GM18498 (cell line): Measurements from ENCODE around the gene ATG9B.

Experiments
- ATAC-seq: cut with Tn5 transposase; IDR thresholded peaks from one replicate; pipeline ENCODE4 v1.9.1; 2021; ENCODE audit warnings: mild to moderate bottlenecking, moderate library complexity; ENCODE audit not compliant: unreplicated experiment

Gene ATG9B

DNA sequence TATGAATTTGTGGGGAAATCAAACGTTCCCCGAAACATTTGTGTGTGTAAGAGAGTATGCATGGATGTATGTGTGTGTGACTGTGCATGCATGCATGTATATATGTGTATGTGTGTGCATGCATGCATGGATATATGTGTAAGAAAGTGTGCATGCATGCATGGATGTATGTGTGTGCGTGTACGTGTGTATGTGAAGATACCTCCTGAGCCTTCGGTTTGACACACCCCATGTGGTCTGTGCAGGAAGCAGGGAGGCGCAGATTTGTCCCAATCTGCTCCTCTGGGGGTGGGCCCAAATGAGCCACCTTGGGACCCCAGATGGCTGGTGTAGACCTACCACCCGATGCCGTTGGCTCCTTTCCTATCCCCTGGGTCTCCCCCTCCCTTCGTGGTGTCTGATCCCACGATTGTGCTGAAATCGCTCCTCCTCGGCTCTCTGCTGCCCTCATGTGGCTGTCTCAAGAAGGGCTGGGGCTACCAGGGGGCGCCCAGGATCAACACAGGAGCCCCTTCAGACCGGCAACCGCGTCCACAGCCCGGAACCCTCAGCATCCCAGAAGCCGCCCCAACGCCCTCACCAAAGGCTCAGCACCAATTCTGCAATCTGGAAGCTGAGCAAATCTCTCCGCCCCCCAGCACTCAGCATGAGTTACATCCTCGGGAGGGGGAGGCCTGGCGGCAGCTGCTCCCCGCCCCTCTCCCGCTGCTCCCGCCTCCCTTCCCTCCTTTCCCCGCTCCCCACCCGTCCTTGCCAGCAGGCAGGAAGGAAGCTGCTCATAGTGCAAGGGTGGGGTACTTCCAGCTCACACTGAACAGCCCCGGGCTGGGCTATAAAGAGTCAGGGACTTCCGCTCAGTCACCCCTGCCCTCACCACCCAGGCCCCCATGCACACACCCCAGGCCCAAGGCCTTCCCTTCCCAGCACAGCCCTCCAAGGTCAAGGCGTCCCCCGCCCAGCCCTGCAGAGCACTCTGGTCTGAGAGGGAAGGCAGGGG lies 35.8 kb downstream of the ATG9B start:
- ATAC-seq = no peak

DNA sequence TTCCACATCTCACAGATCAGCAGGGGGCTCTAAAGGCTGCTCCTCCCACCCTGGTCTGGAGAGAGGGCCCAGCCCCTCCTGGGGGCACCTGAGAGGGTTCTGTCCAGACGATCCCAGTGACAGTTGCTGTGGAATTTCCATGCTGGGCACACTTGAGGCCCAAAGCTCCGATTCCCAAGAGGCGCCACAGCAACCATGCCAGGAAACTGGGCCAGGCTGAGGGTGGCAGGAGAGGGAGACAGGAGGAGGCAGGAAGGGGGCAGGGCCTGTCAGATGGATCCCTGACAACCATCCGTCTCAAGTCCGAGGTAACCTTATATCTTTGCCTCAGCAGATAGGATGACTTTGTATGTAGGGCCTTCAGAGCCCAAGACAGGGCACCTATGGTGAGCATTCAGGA lies 37.7 kb downstream of the ATG9B start:
- ATAC-seq = no peak

DNA sequence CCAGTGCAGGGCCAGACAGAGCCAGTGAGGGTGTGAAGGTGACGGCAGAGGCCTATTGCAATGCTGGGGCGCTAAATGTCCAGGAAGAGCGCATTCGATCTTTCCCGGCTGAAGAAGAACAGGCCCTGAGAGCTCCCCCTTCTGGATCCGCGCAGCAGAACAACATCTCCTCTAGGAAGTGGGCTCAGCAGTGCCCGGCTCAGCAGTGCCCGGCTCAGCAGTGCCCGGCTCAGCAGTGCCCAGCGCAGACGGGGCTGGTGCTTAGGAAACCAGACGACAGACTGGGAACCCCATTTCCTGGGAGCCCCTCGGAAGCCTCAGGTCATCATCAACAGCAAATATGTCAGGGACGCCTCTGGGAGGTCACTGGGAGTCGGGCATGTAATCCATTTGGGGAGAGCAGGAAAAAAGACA lies 38.2 kb downstream of the ATG9B start:
- no peak for ATAC-seq

DNA sequence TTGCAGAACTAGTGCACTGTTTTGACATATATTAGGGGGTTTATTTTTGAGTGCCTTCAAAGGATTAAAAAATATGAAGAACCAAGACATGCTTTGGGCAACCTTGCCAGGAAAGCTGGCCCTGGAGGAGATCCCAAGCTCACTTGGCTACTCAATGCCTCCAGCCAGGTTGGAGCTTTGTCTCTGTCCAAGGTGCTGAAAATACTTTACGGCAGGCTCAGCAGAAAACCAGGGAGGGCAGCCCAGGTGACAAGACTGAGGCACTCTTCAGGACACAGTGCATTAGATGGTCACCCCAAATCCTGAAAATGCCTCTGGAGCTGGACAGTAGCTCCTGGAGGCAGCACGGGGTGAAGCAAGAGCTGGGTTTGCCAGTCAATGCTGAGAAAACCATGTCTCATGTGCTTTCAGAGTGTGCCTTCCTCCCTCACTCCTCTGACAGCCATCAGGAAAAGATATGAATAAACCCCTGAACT lies 40.4 kb downstream of the ATG9B start:
- no peak for ATAC-seq

DNA sequence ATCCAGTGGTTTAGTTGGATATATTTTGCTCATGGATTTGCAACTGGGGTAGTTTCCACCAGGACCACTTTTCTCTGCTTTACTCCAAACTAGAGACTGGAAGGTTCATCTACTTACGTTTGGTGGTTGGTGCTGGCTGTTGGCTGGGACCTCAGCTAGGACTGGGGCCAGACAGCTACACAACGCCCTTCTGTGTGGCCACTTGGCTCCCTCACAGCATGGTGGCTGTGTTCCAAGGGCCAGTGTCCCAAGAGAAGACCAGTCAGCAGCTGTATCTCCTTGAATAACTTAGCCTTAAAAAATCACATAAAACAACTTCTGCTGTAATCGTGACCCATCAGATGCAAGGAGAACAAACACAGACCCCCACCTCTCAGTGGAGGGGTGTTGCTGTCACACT lies 41.9 kb downstream of the ATG9B start:
- ATAC-seq = no peak

DNA sequence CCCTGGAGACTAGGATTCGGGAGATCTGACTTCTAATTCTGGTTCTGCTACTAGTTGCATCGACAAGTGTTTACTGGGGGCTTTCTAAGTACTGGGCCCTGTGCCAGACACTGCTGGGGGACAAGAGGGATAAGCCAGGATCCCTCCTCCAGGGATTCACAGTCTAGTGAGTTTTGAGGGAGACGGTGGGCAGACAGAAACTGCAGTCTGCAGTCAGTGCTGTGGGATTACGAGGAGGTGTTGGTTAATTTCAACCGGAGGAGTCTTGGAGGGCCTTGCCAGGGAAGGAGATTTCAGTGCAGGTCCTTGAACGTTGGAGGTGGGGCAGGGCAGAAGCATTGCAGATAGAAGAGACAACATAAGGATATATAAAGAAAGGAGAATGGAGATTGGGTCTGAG lies 42.6 kb downstream of the ATG9B start:
- no peak for ATAC-seq

DNA sequence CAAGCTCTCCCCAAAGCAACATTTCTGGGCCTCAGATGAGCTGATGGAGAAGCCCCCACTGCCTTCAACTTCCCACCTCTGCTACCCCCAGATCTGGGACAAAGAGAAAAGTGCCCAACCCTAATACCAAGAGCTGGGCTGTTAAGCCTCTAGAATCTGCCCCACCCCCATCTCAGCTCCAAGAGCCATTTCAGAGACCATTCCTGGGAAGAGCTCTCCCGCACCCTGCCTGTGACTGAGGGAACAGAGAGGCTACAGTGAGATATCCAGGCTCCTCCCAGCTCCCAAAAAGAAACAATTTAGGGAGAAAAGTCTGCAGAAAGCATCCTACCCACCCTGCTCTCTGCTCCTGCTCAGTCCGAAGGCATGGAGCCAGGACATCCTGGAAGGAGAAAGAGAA lies 43.6 kb downstream of the ATG9B start:
- no peak for ATAC-seq

DNA sequence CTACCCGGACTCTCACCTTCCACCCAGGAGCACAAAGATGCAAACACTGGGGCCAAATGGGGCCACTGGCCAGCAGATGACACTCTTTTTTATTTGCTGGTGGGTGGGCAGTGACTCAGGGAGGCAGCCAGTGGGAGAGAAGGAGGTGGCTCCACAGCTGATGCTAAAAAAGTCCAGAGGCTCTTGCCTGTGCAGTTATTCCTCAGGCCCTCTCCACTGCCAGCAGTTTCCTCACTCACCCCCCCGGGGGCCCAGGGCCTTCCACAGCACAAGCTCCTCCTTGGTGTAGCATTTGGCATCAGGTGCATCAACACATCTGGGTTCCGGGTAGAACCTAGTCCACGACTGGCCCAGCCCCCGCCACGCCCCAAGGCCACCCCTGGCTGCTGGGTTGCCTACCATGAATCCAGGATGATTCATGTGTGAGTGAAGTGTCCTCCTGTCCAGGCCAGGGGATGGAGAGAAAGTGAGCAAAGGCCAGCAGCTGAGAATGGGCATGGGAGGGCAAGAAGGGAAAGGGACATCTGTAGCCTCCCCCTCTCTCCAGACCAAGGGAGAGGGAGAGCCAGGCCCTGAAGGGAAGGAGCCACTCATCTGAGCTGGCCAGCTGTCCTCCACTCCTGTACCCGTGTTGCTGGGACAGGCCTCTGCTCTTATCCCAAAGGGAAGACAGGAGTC lies 44.4 kb downstream of the ATG9B start:
- ATAC-seq = no peak

DNA sequence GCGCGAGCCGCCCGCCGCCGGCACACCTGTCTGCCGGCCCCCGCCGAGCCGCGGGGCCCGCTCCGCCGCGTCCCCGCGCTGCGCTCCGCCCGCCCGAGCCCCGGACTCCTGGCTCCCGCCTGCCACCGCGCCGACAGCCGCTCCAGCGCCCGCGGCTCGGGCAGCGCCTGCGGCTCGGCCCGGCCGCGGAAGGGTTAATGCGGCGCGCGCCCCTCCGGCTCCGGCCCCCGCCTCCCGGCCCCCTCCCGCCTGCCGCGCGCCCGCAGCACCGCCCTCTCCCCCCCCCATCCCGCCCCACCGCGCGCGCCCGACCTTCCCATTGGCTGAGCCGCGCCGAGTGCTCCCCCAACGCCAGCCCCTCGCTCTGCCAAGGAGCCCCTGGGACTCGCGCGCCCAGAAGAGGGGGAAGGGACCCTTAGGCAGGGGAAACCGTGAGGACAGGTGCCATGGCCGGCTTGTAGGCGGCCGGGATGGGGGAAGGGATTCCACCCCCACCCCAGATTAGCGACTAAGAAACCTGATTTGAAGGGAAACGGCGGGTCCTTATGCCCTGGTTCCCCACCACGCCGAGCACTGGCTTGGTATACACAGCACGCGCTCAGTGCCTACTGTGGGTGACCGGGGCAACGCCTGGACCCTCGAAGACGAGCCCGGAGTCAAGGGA lies 46.0 kb downstream of the ATG9B start, which contains the start of gene KCNH2:
KCNH2 (minus strand) TSS at position 196 of the 664 bp plus-strand sequence. CDS start 408 bp downstream, outside the sequence.
- ATAC-seq = no peak

DNA sequence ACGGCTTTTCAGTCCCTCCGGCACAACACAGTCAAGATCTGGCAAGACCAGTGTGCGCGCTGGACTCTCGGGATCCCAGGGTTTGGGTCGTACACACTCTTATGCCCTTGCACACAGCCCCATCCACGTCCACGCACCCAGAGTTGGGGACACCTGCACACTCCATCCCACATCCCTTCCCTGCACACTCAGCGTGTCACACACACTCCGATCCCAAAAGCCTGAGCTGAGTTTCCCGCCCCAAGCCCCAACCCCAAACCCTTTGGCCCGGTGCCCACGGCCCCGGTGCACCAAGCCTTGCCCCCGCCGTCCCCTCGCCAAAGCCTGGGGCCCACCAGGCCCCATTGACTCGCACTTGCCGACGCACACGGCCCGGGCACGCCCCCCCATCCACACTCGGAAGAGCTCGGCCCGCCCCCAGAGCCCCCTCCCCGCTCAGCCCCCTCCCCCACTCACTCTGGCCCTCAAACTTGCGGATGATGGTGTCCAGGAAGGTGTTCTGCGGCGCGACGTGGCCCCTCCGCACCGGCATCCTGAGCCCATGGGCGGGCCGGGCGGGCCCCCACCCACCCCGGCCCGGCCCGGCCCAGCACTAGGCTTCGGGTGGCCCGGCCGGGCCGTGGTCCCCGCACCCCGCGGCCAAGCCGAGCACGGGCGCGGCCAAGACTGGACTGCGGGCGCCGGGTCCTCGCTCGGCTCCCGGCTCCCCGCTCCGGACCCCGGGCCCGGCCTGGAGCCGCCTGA lies 46.7 kb downstream of the ATG9B start:
- no peak for ATAC-seq

DNA sequence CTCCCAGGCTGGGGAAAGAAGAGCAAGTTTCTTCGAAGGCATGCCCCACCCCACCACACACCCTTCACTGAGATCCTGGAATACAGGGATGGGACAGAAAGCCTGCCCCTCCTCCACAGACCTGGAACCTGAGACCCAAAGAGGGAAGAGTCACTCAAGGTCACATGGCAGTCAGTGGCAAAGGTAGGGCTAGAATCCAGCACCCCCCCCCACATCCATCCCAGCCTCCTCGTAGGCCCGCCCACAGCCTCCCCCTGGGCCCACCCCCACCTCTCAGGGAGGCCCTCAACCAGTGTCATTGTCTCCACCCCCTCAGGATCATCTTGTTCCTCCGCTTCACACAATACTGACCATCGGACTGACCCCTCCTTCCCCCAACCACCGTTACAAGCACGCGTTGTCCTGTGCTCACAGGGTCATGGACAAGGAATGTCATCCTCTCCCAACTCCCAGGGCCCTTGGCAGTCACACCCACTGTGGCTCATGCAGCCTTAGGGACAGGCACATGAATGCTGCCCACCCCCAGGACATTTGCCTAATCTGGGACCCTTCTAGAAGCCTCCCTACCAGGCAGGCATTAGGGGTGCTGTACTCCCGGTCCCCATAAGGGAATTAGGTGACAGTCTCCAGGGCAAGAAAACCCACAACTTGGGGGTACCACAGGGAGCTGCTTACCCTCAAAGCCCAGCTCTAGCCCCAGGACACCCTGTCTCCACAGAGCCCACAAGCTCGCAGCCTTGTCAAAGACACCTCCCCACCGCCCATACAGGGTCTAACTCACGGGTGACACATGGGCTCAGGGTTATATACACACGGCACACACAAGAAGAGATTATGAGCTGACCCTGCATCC lies 47.5 kb downstream of the ATG9B start:
- ATAC-seq = no peak

DNA sequence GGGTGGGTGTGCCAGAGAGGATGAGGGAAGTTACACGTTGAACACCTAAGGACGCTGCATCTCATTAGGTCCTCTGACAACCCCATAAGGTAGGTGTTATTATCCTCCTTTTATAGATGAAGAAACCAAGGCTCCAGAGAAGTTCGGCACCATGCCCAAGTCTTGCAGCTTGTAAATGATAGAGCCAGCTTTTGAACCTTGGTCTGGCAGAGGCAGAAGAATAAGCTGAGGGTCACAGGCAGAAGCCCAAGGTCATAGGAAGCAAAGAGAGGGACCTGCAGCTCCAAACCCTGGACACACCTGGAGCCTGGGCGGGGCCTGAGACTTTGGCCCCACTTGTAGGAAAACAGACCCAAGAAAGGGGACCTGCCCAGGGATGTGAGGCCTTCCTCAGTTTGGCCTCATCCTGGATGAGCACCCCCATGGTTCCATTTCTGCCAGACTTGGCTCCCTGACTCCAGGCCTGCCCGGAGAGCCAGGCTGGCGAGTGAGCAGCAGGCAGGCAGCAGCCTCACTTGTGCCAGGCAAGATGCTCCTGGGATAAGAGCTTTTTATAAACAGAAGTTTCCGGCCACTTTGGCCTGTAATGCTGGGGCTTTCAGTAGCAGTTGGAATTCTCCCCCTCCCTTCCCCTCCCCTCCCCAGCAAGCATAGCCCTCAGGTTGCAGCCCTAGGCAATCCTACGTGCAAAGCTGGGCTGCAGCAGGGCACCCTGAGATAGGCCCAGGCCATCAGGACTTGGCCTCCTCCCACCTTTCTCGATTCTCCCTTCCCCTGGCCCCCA lies 48.6 kb downstream of the ATG9B start:
- ATAC-seq = no peak

DNA sequence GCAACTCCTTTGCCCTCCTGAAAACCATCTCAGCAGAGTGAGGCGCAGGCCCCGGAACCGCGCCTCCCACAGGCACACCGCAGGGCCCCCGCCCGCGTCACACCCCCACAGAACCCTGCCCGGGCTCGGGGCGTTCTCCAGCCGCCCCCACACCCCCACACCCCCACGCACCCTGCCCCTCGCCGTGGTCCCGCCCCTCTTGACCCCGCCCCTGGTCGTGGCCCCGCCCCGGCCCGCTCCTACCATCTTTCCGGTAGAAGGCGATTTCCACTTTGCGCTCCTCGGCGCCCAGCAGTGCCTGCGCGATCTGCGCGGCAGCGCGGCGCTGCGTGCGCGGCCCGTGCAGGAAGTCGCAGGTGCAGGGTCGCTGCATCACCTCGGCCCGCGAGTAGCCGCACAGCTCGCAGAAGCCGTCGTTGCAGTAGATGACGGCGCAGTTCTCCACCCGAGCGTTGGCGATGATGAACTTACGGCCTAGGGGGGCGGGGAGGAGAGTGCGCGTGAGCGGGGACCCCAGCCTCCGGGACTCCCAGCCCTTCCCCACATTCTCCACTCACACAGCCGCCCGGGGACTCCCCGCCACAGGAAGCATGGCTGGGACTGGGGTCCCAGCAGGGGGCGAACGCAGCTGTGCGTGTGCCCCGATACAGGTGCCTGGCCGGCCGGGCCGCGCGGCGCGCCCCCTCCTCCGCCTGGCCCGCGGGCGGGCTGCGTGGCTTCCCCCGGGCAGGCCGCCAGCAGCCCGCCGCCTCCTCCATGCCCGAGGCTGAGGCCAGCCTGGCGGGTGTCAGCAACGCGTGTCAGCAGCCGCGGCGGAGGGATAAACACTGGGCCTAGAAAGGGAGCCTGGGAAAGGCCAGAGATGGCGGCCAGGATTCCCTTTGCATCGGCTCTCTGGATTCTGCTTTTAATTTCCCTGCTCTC lies 49.6 kb downstream of the ATG9B start:
- peak; percentile 78 for ATAC-seq

DNA sequence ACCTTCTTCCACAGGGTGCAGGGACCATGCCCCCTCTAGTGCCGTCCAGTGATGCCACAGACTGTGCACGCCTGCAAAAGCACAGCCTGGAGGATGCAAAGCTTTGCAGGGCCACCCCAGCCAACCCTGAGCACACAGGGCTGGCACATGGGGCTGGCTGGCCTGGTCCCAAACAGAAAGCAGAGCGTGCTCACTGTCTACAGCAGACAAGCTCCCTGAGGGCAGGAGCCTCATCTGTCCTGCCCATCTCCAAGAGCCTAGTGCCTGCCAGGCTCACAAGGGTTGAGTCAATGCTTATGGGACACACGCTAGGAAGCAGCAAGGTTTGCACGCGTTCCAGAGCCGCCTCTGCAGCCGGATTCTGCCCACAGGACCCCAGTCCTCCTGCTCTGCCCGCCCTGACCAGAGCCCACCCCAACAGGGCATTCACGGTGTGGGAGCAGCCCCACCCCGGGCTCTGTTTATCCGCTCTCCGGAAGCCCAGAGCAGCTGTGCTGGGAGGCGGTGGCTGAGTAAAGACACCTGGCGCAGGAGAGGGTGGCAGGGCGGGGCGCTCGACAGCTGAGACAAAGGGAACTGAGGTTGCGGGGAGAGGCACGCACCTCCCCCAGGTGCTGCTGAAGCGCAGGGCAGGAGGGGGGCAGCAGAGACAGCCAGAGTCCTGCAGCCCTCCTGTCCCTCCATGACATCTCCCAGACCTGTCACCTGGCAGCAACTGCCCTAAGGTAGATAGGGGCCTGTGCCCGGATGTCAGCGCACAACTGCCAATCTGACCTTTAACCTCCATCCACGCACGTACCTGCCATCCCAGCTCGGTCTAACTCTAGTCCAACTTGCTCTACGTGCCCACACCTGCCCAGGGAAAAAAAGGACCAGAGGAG lies 50.5 kb downstream of the ATG9B start:
- ATAC-seq = no peak

DNA sequence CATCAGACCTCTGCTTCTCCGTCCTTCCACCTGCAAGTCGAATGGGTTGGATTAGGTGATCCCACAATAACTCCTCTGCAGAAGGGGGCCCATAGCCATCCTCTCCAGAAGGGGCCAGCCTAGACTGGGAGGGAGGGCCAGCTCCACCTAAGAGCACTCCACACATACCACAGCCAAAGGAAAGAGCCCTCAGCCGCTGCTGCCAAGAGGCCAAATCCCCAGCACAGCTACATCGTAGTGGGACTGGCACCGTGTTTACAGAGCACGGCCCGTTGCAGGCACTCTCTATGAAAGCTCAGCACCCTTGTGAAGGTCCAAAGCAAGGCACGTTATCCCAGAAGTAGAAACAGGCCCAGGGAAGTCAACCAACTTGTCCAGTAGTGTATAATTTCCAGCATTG lies 51.6 kb downstream of the ATG9B start:
- no peak for ATAC-seq

DNA sequence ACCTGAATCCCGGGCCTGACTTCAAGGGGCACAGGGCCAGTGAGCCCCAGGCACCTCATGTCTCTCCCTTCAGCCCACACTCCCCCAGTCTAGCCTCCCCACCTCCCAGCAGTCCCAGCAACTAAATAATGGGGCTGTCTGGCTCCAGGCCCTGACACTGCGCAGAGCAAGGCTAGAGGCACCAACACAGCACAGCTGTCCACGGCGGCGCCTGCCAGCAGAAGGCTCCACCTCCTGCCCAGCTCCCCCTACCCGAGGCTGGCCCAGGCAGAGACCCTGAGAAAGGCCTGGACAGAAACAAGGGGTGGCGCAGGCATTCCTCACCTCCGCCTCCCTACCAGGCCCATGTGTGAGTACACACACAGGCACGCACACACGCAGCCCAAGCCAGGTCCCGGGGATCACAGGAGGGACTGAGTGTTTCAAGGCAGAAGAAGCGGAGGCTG lies 52.2 kb downstream of the ATG9B start:
- ATAC-seq = no peak
